H1 (cell line): Measurements from ENCODE around the gene SNRPA1. TPM values are rescaled to one million over a fixed set of nuclear protein-coding genes. Genes with fewer than 3 reads are reported as not detected.
A peak's percentile ranks its signal among the peaks of the same experiment; 100 is the strongest.

Source experiments
- CTCF ChIA-PET: fragments of 300-600 bp; sonication (Branson Sonifier 250); formaldehyde crosslinking; loops from one replicate; lab custom pipeline; 2021; ENCODE audit not compliant: partially characterized antibody; lab: Charles Lee
- POLR2A ChIA-PET: fragments of 300-600 bp; sonication (Branson Sonifier 250); formaldehyde crosslinking; loops from one replicate; lab custom pipeline; 2021; ENCODE audit warnings: inconsistent platforms; ENCODE audit not compliant: partially characterized antibody; lab: Charles Lee
- DNase-seq, 2 experiments: peaks; one replicate each; pipeline versions ENCODE4 v3.0.0 to v3.0.0-alpha.2; 2010 to 2022; ENCODE audit warnings: low spot score in 2 of 2, low read depth in 1 of 2, mixed read lengths in 1 of 2
- FAIRE-seq: peaks from 2 replicates; lab custom pipeline; 2011; peaks lifted over from hg19 to GRCh38; lab: Jason Lieb, UNC
- H2AFZ ChIP-seq: 2 replicates; pipeline ENCODE4 v1.8.1; 2012; ENCODE audit warnings: low read length, inconsistent platforms
- H2AK5ac ChIP-seq: 2 replicates; pipeline ENCODE4 v1.6.1; 2013; ENCODE audit warnings: low read depth, low read length
- H2BK120ac ChIP-seq: replicated peaks from 2 replicates; pipeline ENCODE3; 2013; ENCODE audit warnings: low read depth, low read length, inconsistent platforms
- H2BK12ac ChIP-seq: 2 replicates; pipeline ENCODE4 v1.6.1; 2013; ENCODE audit warnings: low read depth, low read length
- H2BK15ac ChIP-seq: 2 replicates; pipeline ENCODE4 v1.6.1; 2013; ENCODE audit warnings: low read length
- H2BK20ac ChIP-seq: 2 replicates; pipeline ENCODE4 v1.6.1; 2013; ENCODE audit warnings: low read length
- H2BK5ac ChIP-seq: 2 replicates; pipeline ENCODE4 v1.6.1; 2013; ENCODE audit warnings: low read depth, low read length
- H3K14ac ChIP-seq: 2 replicates; pipeline ENCODE4 v1.6.1; 2013; ENCODE audit warnings: inconsistent platforms; ENCODE audit not compliant: insufficient read length
- H3K18ac ChIP-seq: 2 replicates; pipeline ENCODE4 v1.6.1; 2013; ENCODE audit warnings: low read length; ENCODE audit errors: extremely low read depth
- H3K23ac ChIP-seq: 2 replicates; pipeline ENCODE4 v1.6.1; 2013; ENCODE audit warnings: inconsistent platforms; ENCODE audit not compliant: insufficient read length
- H3K23me2 ChIP-seq: 2 replicates; pipeline ENCODE4 v1.6.1; 2013; ENCODE audit warnings: low read depth, low read length
- H3K27ac ChIP-seq: 2 replicates; pipeline ENCODE4 v1.6.1; 2011; ENCODE audit warnings: low read depth, low read length, inconsistent platforms
- H3K27me3 ChIP-seq, 4 experiments: replicated peaks in 1 of 4; 1 replicate in 1 of 4; 2 replicates in 3 of 4; pipeline versions ENCODE4 v1.6.1 to v1.8.1; 2011 to 2013; ENCODE audit warnings: low read length in 3 of 4, mild to moderate bottlenecking in 3 of 4, inconsistent platforms in 2 of 4, mixed read lengths in 2 of 4, moderate library complexity in 1 of 4; ENCODE audit not compliant: control insufficient read depth in 3 of 4, insufficient read depth in 3 of 4; ENCODE audit errors: extremely low read depth in 1 of 4
- H3K36me3 ChIP-seq, 4 experiments: 2 replicates each; pipeline versions ENCODE4 v1.6.1 to v1.8.1; 2011 to 2013; ENCODE audit warnings: mild to moderate bottlenecking in 4 of 4, low read length in 3 of 4, moderate library complexity in 2 of 4, control low read depth in 1 of 4, inconsistent platforms in 1 of 4; ENCODE audit not compliant: insufficient read depth in 4 of 4, control insufficient read depth in 2 of 4
- H3K4ac ChIP-seq: replicated peaks from 2 replicates; pipeline ENCODE3; 2013; ENCODE audit warnings: low read length, low read depth, mixed read lengths, inconsistent platforms; ENCODE audit not compliant: insufficient read length
- H3K4me1 ChIP-seq, 4 experiments: replicated peaks in 1 of 4; 1 replicate in 1 of 4; 2 replicates in 3 of 4; pipeline versions ENCODE4 v1.6.1 to v1.8.1; 2011 to 2013; ENCODE audit warnings: low read length in 3 of 4, inconsistent platforms in 2 of 4, mixed read lengths in 1 of 4; ENCODE audit not compliant: insufficient read depth in 4 of 4, control insufficient read depth in 3 of 4
- H3K4me2 ChIP-seq, 2 experiments: 2 replicates each; pipeline versions ENCODE4 v1.6.1 to v1.8.1; 2011 to 2013; ENCODE audit warnings: low read depth in 2 of 2, low read length in 2 of 2, control low read depth in 1 of 2, inconsistent platforms in 1 of 2, mild to moderate bottlenecking in 1 of 2; ENCODE audit not compliant: insufficient read depth in 1 of 2
- H3K4me3 ChIP-seq, 4 experiments: fragments of 200-600, 300-600 bp in 1 of 4; sonication (generic), shearing (Covaris generic), sonication (Bioruptor Twin) in 1 of 4; 2 replicates each; pipeline versions ENCODE4 v1.5.1 to v1.8.1; 2011 to 2016; ENCODE audit warnings: low read length in 4 of 4, low read depth in 3 of 4, control low read depth in 2 of 4, inconsistent platforms in 2 of 4, mild to moderate bottlenecking in 2 of 4, mixed read lengths in 1 of 4, moderate library complexity in 1 of 4; ENCODE audit not compliant: insufficient read depth in 2 of 4; ENCODE audit errors: extremely low read depth in 1 of 4
- H3K56ac ChIP-seq: replicated peaks from 2 replicates; pipeline ENCODE3; 2013; ENCODE audit warnings: low read depth, mild to moderate bottlenecking, mixed read lengths, low read length, inconsistent platforms; ENCODE audit not compliant: insufficient read length
- H3K79me1 ChIP-seq: 2 replicates; pipeline ENCODE4 v1.6.1; 2013; ENCODE audit warnings: low read depth, low read length, control low read depth
- H3K79me2 ChIP-seq, 2 experiments: 2 replicates each; pipeline versions ENCODE4 v1.6.1 to v1.8.1; 2012 to 2013; ENCODE audit warnings: low read length in 2 of 2, mild to moderate bottlenecking in 2 of 2, inconsistent platforms in 1 of 2; ENCODE audit not compliant: insufficient read depth in 2 of 2, control insufficient read depth in 1 of 2
- H3K9ac ChIP-seq, 4 experiments: replicated peaks in 1 of 4; 1 replicate in 1 of 4; 2 replicates in 3 of 4; pipeline versions ENCODE4 v1.6.1 to v1.8.1; 2011 to 2013; ENCODE audit warnings: low read depth in 3 of 4, low read length in 3 of 4, control low read depth in 2 of 4, mild to moderate bottlenecking in 2 of 4, moderate library complexity in 2 of 4, inconsistent platforms in 1 of 4; ENCODE audit errors: extremely low read depth in 1 of 4
- H3K9me3 ChIP-seq, 2 experiments: 2 replicates each; pipeline versions ENCODE4 v1.6.1 to v1.8.1; 2012 to 2013; ENCODE audit warnings: mild to moderate bottlenecking in 2 of 2, moderate library complexity in 2 of 2, control low read depth in 1 of 2, inconsistent platforms in 1 of 2, low read depth in 1 of 2, low read length in 1 of 2, mixed read lengths in 1 of 2; ENCODE audit not compliant: insufficient read depth in 2 of 2
- H4K20me1 ChIP-seq, 2 experiments: replicated peaks in 1 of 2; 2 replicates each; pipeline versions ENCODE3 to v1.8.1; 2011 to 2013; ENCODE audit warnings: inconsistent platforms in 2 of 2, low read length in 2 of 2, mild to moderate bottlenecking in 1 of 2; ENCODE audit not compliant: insufficient read depth in 2 of 2, control insufficient read depth in 1 of 2
- H4K5ac ChIP-seq: 2 replicates; pipeline ENCODE4 v1.6.1; 2013; ENCODE audit warnings: low read length, low read depth, mixed read lengths, inconsistent platforms; ENCODE audit not compliant: insufficient read length
- H4K8ac ChIP-seq: 2 replicates; pipeline ENCODE4 v1.8.0; 2013; ENCODE audit warnings: mild to moderate bottlenecking, moderate library complexity, low read length, inconsistent platforms; ENCODE audit not compliant: insufficient read depth; ENCODE audit errors: extremely low read depth
- H4K91ac ChIP-seq: replicated peaks from 2 replicates; pipeline ENCODE3; 2013; ENCODE audit warnings: low read length, mixed read lengths, inconsistent platforms; ENCODE audit not compliant: insufficient read length
- ATF3 ChIP-seq: IDR thresholded peaks from 2 replicates; pipeline ENCODE4 v1.6.1; 2011; ENCODE audit warnings: low read depth, mild to moderate bottlenecking, low read length; ENCODE audit not compliant: insufficient read depth
- BCL11A ChIP-seq, 2 experiments: IDR thresholded peaks; one replicate each; pipeline ENCODE4 v1.6.1; 2011; ENCODE audit warnings: low read depth in 2 of 2, low read length in 2 of 2, mild to moderate bottlenecking in 2 of 2
- CHD1 ChIP-seq: IDR thresholded peaks from 2 replicates; pipeline ENCODE4 v1.6.1; 2012; ENCODE audit warnings: low read depth, low read length, improper control_type of control experiment
- RXRA ChIP-seq: IDR thresholded peaks from 2 replicates; pipeline ENCODE4 v1.6.1; 2011; ENCODE audit warnings: low read depth, mild to moderate bottlenecking, low read length, moderate library complexity; ENCODE audit not compliant: insufficient read depth
- TBP ChIP-seq: IDR thresholded peaks from 2 replicates; pipeline ENCODE4 v1.6.1; 2011; ENCODE audit warnings: low read depth, low read length, improper control_type of control experiment
- WGBS, 2 experiments: shearing (Covaris generic) in 1 of 2; methylation state at CpG; one replicate each; pipeline versions ENCODE4 v1.1.6 to v1.1.7; 2013 to 2015; ENCODE audit warnings: low lambda C conversion rate in 2 of 2, mixed read lengths in 2 of 2, inconsistent platforms in 1 of 2, low coverage in 1 of 2, missing lambda C conversion rate in 1 of 2; ENCODE audit not compliant: insufficient replicate concordance in 2 of 2, insufficient coverage in 1 of 2, insufficient read length in 1 of 2; ENCODE audit errors: extremely low coverage in 1 of 2, missing lambda C conversion rate in 1 of 2; 5-methylcytosine and 5-hydroxymethylcytosine counted together
- polyA plus RNA-seq, 7 experiments: library from polyadenylated mRNA; depleted of rRNA in 3 of 7; stranded (reverse) in 5 of 7; unstranded in 2 of 7; fragments of >200 nt in 5 of 7; fragments of 200-250 nt in 2 of 7; gene quantifications; 1 replicate in 5 of 7; 2 replicates in 1 of 7; 4 replicates in 1 of 7; pipeline versions ENCODE4 v1.2.1 to v1.2.3, GENCODE V29; 2011 to 2013; ENCODE audit warnings: missing spikeins in 2 of 7, mixed read lengths in 2 of 7
- total RNA-seq: library from RNA; stranded (reverse); fragmentation: NEBNext Ultra II Directional; extraction: Animal tissue kit (Norgen Biotek cat#: 25700); gene quantifications from 2 replicates; pipeline ENCODE4 v1.2.1, GENCODE V29; 2021
- TF ChIP-seq, protein P1 (sequence below): IDR thresholded peaks from 2 replicates; pipeline ENCODE4 v1.6.1; 2012; ENCODE audit warnings: inconsistent platforms

Gene SNRPA1
- total and polyA plus RNA-seq, 2 of the 8 experiments (the other 6 are each of a cell fraction or from before 2014, with no cell fraction given) = 140 to 221 TPM

DNA sequence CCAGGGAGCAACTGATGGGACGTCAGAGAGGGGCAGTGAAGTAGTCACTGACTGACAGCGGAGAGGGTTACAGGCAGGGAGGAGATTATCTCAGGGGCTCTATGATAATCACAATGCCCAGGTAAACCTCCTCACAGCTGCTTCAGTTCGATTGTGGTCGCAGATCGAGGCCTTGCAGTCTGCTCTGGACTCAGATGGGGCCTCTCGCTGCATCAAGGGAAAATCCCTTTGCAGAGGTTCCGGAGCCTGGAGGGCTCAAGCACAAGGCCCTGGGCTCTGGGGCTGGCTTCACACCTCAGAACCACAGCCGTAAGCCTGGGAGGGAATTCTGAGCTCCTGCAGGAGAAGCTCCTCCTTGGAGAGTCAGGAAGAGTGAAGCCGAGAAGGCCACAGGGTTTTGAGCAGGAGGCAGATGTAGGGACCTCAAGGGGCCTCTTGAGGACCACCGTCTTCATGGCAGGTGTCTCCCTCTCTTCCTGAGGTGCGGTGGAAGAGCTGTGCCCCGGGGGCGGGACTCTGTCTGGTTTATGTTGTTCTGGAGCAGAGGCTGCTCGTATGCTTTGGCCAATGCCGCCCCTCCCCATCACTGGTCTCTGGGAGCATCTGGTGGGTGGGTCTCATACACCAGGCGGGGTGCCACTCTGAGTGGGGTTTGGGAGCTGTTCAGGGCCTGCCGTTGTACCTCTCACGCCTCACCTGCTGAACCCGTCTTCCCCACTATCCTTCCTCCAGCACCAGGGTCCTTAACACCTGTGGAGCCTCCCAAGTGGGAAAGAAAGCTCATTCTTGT, 19.5 kb upstream of the SNRPA1 start:
- H3K4me3 ChIP-seq = no peak overlapping the region

More for the DNA sequence above, 19.5 kb upstream of the SNRPA1 start:
- Histone ChIP-seq H3K27ac (no peak overlapping the region), H4K20me1 (no peaks in the 10 kb centered on the region), H3K79me2 (no peaks in the 10 kb centered on the region), H2BK5ac (no peak overlapping the region), H3K18ac (no peak overlapping the region), H3K27me3 (no peaks in the 10 kb centered on the region), H2BK12ac (no peak overlapping the region), H3K4ac (no peak overlapping the region), H3K4me2 (no peak overlapping the region), H3K4me1 (peaks cover 0 to 5% (median 0%) of the 10 kb centered on the region in 4 experiments; a peak in 1 of 7 replicates), H3K36me3 (no peaks in the 10 kb centered on the region), H2BK20ac (no peak overlapping the region), H2BK15ac (no peak overlapping the region), H3K23me2 (no peaks in the 10 kb centered on the region), H3K56ac (no peak overlapping the region), H3K9ac (no peak overlapping the region), H2AK5ac (no peak overlapping the region), H4K5ac (no peak overlapping the region), H4K91ac (no peak overlapping the region), H2BK120ac (no peak overlapping the region), H2AFZ (no peak overlapping the region), H4K8ac (no peak overlapping the region), H3K9me3 (no peaks in the 10 kb centered on the region), H3K79me1 (no peaks in the 10 kb centered on the region), H3K14ac (no peak overlapping the region), H3K23ac (no peak overlapping the region)
- POLR2A ChIA-PET = no interaction called here
- TF ChIP-seq BCL11A (IDR thresholded peaks at IDR 0.05; ENCODE audit: low read depth in 2 of 2, low read length in 2 of 2) (no peak), TBP (no peak), RXRA (no peak), CHD1 (no peak), ATF3 (no peak)
- TF ChIP-seq, protein P1, sequence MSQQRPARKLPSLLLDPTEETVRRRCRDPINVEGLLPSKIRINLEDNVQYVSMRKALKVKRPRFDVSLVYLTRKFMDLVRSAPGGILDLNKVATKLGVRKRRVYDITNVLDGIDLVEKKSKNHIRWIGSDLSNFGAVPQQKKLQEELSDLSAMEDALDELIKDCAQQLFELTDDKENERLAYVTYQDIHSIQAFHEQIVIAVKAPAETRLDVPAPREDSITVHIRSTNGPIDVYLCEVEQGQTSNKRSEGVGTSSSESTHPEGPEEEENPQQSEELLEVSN = 0 out of 2 replicates have a peak, but pooled peaks have one; percentile 21
- FAIRE-seq (no peak), DNase-seq (no peak)
- WGBS, 2 experiments = 85% methylated on average over 14 of the region's 19 CpGs; no CpG with 5 or more reads in 1 of the 2 experiments
- CTCF ChIA-PET = interaction anchor here (0.7 to 8.6 kb wide), 8 partner anchors 9 to 327 kb away, joined by 3 to 94 read pairs (median 6); no protein-coding TSS in a partner anchor
